IMR-90 (cell line): ENCODE measurements around the gene ABCA4. TPM values are rescaled to one million over a fixed set of nuclear protein-coding genes. Genes with fewer than 3 reads are reported as not detected.

Experiments used
- ATAC-seq: fragments of 200-7000 bp; cut with Tn5 transposase; 2 replicates; pipeline ENCODE4 v1.9.1; 2020; ENCODE audit warnings: low read depth, mild to moderate bottlenecking, moderate library complexity
- BruUV-seq: library from RNA; stranded (reverse); fragments of 400-500 nt; replicated peaks from 2 replicates; lab custom pipeline; 2021; lab: Mats Ljungman, UMichigan
- CTCF ChIA-PET: fragments of 300-600 bp; formaldehyde crosslinking; extraction: SDS; loops from one replicate; lab custom pipeline; 2021; ENCODE audit warnings: antibody characterized with exemption; lab: Yijun Ruan, JAX
- POLR2A ChIA-PET: fragments of 300-600 bp; sonication (Branson Sonifier 250); formaldehyde crosslinking; loops from one replicate; lab custom pipeline; 2022; ENCODE audit warnings: antibody characterized with exemption; ENCODE audit not compliant: unreplicated experiment; lab: Charles Lee
- DNase-seq: peaks from one replicate; pipeline ENCODE4 v3.0.0; 2013
- H2AFZ ChIP-seq: replicated peaks from 2 replicates; pipeline ENCODE3; 2013; ENCODE audit warnings: low read length, mild to moderate bottlenecking; ENCODE audit not compliant: poor library complexity
- H2AK5ac ChIP-seq: 2 replicates; pipeline ENCODE4 v1.6.1; 2013; ENCODE audit warnings: low read depth, low read length, inconsistent platforms
- H2AK9ac ChIP-seq: replicated peaks from 2 replicates; pipeline ENCODE3; 2013; ENCODE audit warnings: mild to moderate bottlenecking, low read depth, low read length, moderate library complexity; ENCODE audit not compliant: poor library complexity
- H2BK120ac ChIP-seq: 2 replicates; pipeline ENCODE4 v1.6.1; 2013; ENCODE audit warnings: low read depth, low read length, inconsistent platforms
- H2BK15ac ChIP-seq: 3 replicates; pipeline ENCODE4 v1.6.1; 2013; ENCODE audit warnings: low read depth, low read length, inconsistent platforms
- H2BK20ac ChIP-seq: 2 replicates; pipeline ENCODE4 v1.6.1; 2013; ENCODE audit warnings: low read depth, mild to moderate bottlenecking, inconsistent platforms, low read length, moderate library complexity
- H2BK5ac ChIP-seq: 2 replicates; pipeline ENCODE4 v1.6.1; 2013; ENCODE audit warnings: mild to moderate bottlenecking, low read depth, low read length, inconsistent platforms; ENCODE audit not compliant: poor library complexity, severe bottlenecking
- H3K14ac ChIP-seq: replicated peaks from 2 replicates; pipeline ENCODE4 v1.6.1; 2013; ENCODE audit warnings: low read depth, low read length, inconsistent platforms
- H3K18ac ChIP-seq: 2 replicates; pipeline ENCODE4 v1.6.1; 2013; ENCODE audit warnings: low read depth, low read length, control low read depth
- H3K23ac ChIP-seq: 2 replicates; pipeline ENCODE4 v1.6.1; 2013; ENCODE audit warnings: low read depth, low read length, inconsistent platforms
- H3K27ac ChIP-seq: 2 replicates; pipeline ENCODE4 v1.5.1; 2013; ENCODE audit warnings: mild to moderate bottlenecking, control low read depth, low read length; ENCODE audit not compliant: insufficient read depth
- H3K27me3 ChIP-seq: 2 replicates; pipeline ENCODE4 v1.6.1; 2013; ENCODE audit warnings: low read length; ENCODE audit not compliant: control insufficient read depth, insufficient read depth
- H3K36me3 ChIP-seq: 2 replicates; pipeline ENCODE4 v1.6.1; 2013; ENCODE audit warnings: low read length, mixed read lengths; ENCODE audit not compliant: control insufficient read depth, insufficient read depth
- H3K4ac ChIP-seq: 2 replicates; pipeline ENCODE4 v1.6.1; 2013; ENCODE audit warnings: low read depth, low read length, inconsistent platforms
- H3K4me1 ChIP-seq: 2 replicates; pipeline ENCODE4 v1.6.1; 2013; ENCODE audit warnings: low read length, mixed read lengths; ENCODE audit not compliant: control insufficient read depth, insufficient read depth
- H3K4me2 ChIP-seq: 2 replicates; pipeline ENCODE4 v1.6.1; 2013; ENCODE audit warnings: low read depth, mild to moderate bottlenecking, control low read depth, low read length, moderate library complexity
- H3K4me3 ChIP-seq: 2 replicates; pipeline ENCODE4 v1.5.1; 2013; ENCODE audit warnings: low read depth, mild to moderate bottlenecking, control low read depth, low read length, moderate library complexity; ENCODE audit not compliant: insufficient read depth
- H3K56ac ChIP-seq: 2 replicates; pipeline ENCODE4 v1.6.1; 2013; ENCODE audit warnings: low read length, inconsistent platforms; ENCODE audit not compliant: insufficient read depth; ENCODE audit errors: extremely low read depth
- H3K79me1 ChIP-seq, 2 experiments: 2 replicates each; pipeline ENCODE4 v1.6.1; 2013; ENCODE audit warnings: low read length in 2 of 2, inconsistent platforms in 1 of 2, low read depth in 1 of 2
- H3K9ac ChIP-seq: 2 replicates; pipeline ENCODE4 v1.6.1; 2013; ENCODE audit warnings: low read depth, low read length, control low read depth
- H3K9me1 ChIP-seq: 2 replicates; pipeline ENCODE4 v1.6.1; 2013; ENCODE audit warnings: low read length, inconsistent platforms; ENCODE audit not compliant: insufficient read depth
- H3K9me3 ChIP-seq: 2 replicates; pipeline ENCODE4 v1.6.1; 2013; ENCODE audit warnings: low read length; ENCODE audit not compliant: control insufficient read depth, insufficient read depth
- H4K20me1 ChIP-seq: 2 replicates; pipeline ENCODE4 v1.6.1; 2013; ENCODE audit warnings: low read length, inconsistent platforms; ENCODE audit not compliant: insufficient read depth
- H4K5ac ChIP-seq: 2 replicates; pipeline ENCODE4 v1.6.1; 2013; ENCODE audit warnings: mild to moderate bottlenecking, low read depth, low read length, control low read depth
- H4K8ac ChIP-seq, 2 experiments: 2 replicates each; pipeline ENCODE4 v1.6.1; 2013; ENCODE audit warnings: low read depth in 2 of 2, low read length in 2 of 2, control low read depth in 1 of 2, inconsistent platforms in 1 of 2
- H4K91ac ChIP-seq: 2 replicates; pipeline ENCODE4 v1.6.1; 2013; ENCODE audit warnings: low read depth, low read length, inconsistent platforms; ENCODE audit not compliant: insufficient read depth
- BHLHE40 ChIP-seq: fragments of 150-350 bp; IDR thresholded peaks from 2 replicates; pipeline ENCODE4 v1.6.1; 2016; ENCODE audit warnings: mild to moderate bottlenecking, low read depth, low read length
- CEBPB ChIP-seq: IDR thresholded peaks from 2 replicates; pipeline ENCODE4 v1.6.1; 2012; ENCODE audit warnings: low read depth, low read length, improper control_type of control experiment
- FOS ChIP-seq: fragments of 150-350 bp; IDR thresholded peaks from 2 replicates; pipeline ENCODE4 v1.6.1; 2016; ENCODE audit warnings: low read depth, low read length
- MAZ ChIP-seq: IDR thresholded peaks from 2 replicates; pipeline ENCODE4 v1.6.1; 2012; ENCODE audit warnings: low read depth, mild to moderate bottlenecking, low read length, improper control_type of control experiment, moderate library complexity, borderline replicate concordance
- MXI1 ChIP-seq: IDR thresholded peaks from 2 replicates; pipeline ENCODE4 v1.6.1; 2012; ENCODE audit warnings: low read depth, mild to moderate bottlenecking, low read length, moderate library complexity, borderline replicate concordance
- NFE2L2 ChIP-seq: fragments of 150-350 bp; IDR thresholded peaks from 2 replicates; pipeline ENCODE4 v1.6.1; 2016; ENCODE audit warnings: low read depth, mild to moderate bottlenecking, low read length
- RCOR1 ChIP-seq: IDR thresholded peaks from 2 replicates; pipeline ENCODE4 v1.6.1; 2012; ENCODE audit warnings: mild to moderate bottlenecking, low read length, improper control_type of control experiment; ENCODE audit not compliant: insufficient replicate concordance
- RFX5 ChIP-seq: IDR thresholded peaks from 2 replicates; pipeline ENCODE4 v1.8.0; 2012; ENCODE audit warnings: low read depth, mild to moderate bottlenecking, low read length, moderate library complexity
- SMC3 ChIP-seq: fragments of 150-350 bp; IDR thresholded peaks from 2 replicates; pipeline ENCODE4 v1.6.1; 2016; ENCODE audit warnings: low read depth, mild to moderate bottlenecking, antibody characterized with exemption, low read length, moderate library complexity
- WGBS, 2 experiments: methylation state at CpG; one replicate each; pipeline versions ENCODE4 v1.1.5 to v1.1.7; 2013; ENCODE audit warnings: missing lambda C conversion rate in 2 of 2; ENCODE audit not compliant: insufficient read length in 1 of 2; ENCODE audit errors: extremely low coverage in 2 of 2; 5-methylcytosine and 5-hydroxymethylcytosine counted together
- dilution Hi-C: fragments of 300-500 bp; cut with HindIII; formaldehyde crosslinking; loops from one replicate; pipeline ENCODE4 v1.14.3; 2018; ENCODE audit warnings: low sequenced_read_pairs; ENCODE audit not compliant: unreplicated experiment
- in situ Hi-C: fragments of 300-500 bp; cut with MboI; formaldehyde crosslinking; loops from 3 replicates; pipeline ENCODE4 v1.14.3; 2019; ENCODE audit warnings: low sequenced_read_pairs, inconsistent platforms, mixed read lengths
- intact Hi-C: fragments of 100-400 bp; cut with micrococcal nuclease; formaldehyde crosslinking; loops from 2 replicates; pipeline ENCODE4 v1.10.0; 2022
- polyA plus RNA-seq, 3 experiments: library from polyadenylated mRNA; depleted of rRNA; stranded (reverse); fragments of >200 nt; gene quantifications; 2 replicates each; pipeline ENCODE4 v1.2.3, GENCODE V29; 2012; ENCODE audit warnings: low replicate concordance in 1 of 3
- total RNA-seq: library from RNA; depleted of rRNA; stranded (reverse); fragments of >200 nt; gene quantifications from 2 replicates; pipeline ENCODE4 v1.2.3, GENCODE V29; 2012
- TF ChIP-seq, protein P1 (sequence below): fragments of 150-350 bp; IDR thresholded peaks from 2 replicates; pipeline ENCODE4 v1.6.1; 2017; ENCODE audit warnings: mild to moderate bottlenecking, antibody characterized with exemption, low read length, low read depth
- TF ChIP-seq, protein P2 (sequence below): fragments of 150-350 bp; IDR thresholded peaks from 2 replicates; pipeline ENCODE4 v1.6.1; 2016; ENCODE audit warnings: low read depth, mild to moderate bottlenecking, low read length, moderate library complexity, borderline replicate concordance

Gene ABCA4
- total and polyA plus RNA-seq, 2 of the 4 experiments (the other 2 are of a cell fraction): under 0.01 to 0.36 TPM

DNA sequence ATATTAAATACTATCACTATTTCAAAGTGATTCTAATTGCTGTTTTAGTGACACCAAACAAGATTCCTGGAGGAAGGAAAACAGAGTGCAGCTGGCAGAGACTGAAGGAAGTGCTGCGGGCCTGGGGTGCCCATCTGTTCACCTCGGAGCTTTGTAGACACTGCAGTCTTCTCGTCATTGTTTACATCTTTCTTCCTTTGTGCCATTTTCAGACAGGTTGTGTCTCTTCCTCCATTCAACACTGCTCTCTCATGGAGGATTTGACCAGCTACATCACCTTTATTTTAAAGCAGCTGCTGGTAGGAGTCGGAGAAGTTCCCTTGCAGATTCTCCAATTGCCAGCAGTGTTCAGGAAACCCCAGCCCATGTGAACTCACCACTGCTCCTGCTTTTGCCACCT is 37.3 kb downstream of the ABCA4 start:
- no peak overlapping the region for H3K27ac ChIP-seq
- H4K8ac ChIP-seq: no peak overlapping the region
- BruUV-seq: no TSS peak
- no peak overlapping the region for H2BK15ac ChIP-seq
- H2BK120ac ChIP-seq: no peak overlapping the region
- H3K4me1 ChIP-seq: peaks cover 6% of the 10 kb centered on the region
- no peak overlapping the region for H3K4me2 ChIP-seq
- ChIA-PET CTCF (interaction anchor here (0.8 kb wide), 1 partner anchor 38 kb away, joined by 3 read pairs; no protein-coding TSS in a partner anchor), POLR2A (no interaction called here)
- H4K91ac ChIP-seq: no peak overlapping the region
- no peak overlapping the region for H3K18ac ChIP-seq
- TF ChIP-seq NFE2L2: no peak
- TF ChIP-seq CEBPB: no peak
- TF ChIP-seq FOS: no peak
- TF ChIP-seq, protein P1, sequence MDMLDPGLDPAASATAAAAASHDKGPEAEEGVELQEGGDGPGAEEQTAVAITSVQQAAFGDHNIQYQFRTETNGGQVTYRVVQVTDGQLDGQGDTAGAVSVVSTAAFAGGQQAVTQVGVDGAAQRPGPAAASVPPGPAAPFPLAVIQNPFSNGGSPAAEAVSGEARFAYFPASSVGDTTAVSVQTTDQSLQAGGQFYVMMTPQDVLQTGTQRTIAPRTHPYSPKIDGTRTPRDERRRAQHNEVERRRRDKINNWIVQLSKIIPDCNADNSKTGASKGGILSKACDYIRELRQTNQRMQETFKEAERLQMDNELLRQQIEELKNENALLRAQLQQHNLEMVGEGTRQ: no peak
- TF ChIP-seq, protein P2, sequence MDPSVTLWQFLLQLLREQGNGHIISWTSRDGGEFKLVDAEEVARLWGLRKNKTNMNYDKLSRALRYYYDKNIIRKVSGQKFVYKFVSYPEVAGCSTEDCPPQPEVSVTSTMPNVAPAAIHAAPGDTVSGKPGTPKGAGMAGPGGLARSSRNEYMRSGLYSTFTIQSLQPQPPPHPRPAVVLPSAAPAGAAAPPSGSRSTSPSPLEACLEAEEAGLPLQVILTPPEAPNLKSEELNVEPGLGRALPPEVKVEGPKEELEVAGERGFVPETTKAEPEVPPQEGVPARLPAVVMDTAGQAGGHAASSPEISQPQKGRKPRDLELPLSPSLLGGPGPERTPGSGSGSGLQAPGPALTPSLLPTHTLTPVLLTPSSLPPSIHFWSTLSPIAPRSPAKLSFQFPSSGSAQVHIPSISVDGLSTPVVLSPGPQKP: no peak
- no peak for TF ChIP-seq MXI1
- TF ChIP-seq MAZ: no peak
- TF ChIP-seq BHLHE40: no peak
- no peak for TF ChIP-seq RCOR1
- TF ChIP-seq RFX5: no peak
- TF ChIP-seq SMC3: no peak
- no peak overlapping the region for H3K4ac ChIP-seq
- DNase-seq (no peak), ATAC-seq (no peak)
- dilution Hi-C loops (no loop called here), in situ Hi-C loops (no loop called here), intact Hi-C loops (no loop called here)
- H2AK5ac ChIP-seq: 0 out of 2 replicates have a peak overlapping the region, but pooled peaks have one; percentile 25
- H3K56ac ChIP-seq: no peak overlapping the region
- peak overlapping the region; percentile 37 for H3K23ac ChIP-seq
- 40% methylated on average over 1 of the region's 4 CpGs; no CpG with 5 or more reads in 1 of the 2 experiments for WGBS, 2 experiments
- no peaks in the 10 kb centered on the region for H3K79me1 ChIP-seq
- H2BK5ac ChIP-seq: no peak overlapping the region
- no peak overlapping the region for H3K9ac ChIP-seq
- H3K9me1 ChIP-seq: no peaks in the 10 kb centered on the region
- no peaks in the 10 kb centered on the region for H4K20me1 ChIP-seq
- H4K5ac ChIP-seq: no peak overlapping the region
- H2AFZ ChIP-seq: peak overlapping the region; percentile 30
- no peaks in the 10 kb centered on the region for H3K36me3 ChIP-seq
- no peak overlapping the region for H3K4me3 ChIP-seq
- H3K27me3 ChIP-seq: peaks cover 5% of the 10 kb centered on the region
- H2AK9ac ChIP-seq: no peak overlapping the region
- no peak overlapping the region for H2BK20ac ChIP-seq
- no peak overlapping the region for H3K14ac ChIP-seq
- H3K9me3 ChIP-seq: no peaks in the 10 kb centered on the region
